GM23338 (cell line): ENCODE data around the gene CAPN10. TPM values are rescaled to one million over a fixed set of nuclear protein-coding genes. Genes with fewer than 3 reads are reported as not detected.

Experiments used
- ATAC-seq: fragments of 200-7000 bp; cut with Tn5 transposase; 3 replicates; pipeline ENCODE4 v1.9.1; 2020
- DNase-seq: peaks from one replicate; pipeline ENCODE4 v3.0.0-alpha.2; 2015; ENCODE audit warnings: low spot score
- H2AFZ ChIP-seq: fragments of 200-600 bp; sonication (generic); 2 replicates; pipeline ENCODE4 v1.8.0; 2016; ENCODE audit warnings: antibody characterized with exemption, mild to moderate bottlenecking, moderate library complexity
- H3F3A ChIP-seq: fragments of 200-600 bp; sonication (generic); replicated peaks from 2 replicates; pipeline ENCODE4 v1.8.0; 2017; ENCODE audit warnings: antibody characterized with exemption, mixed run types, low read depth
- H3K27ac ChIP-seq: fragments of 200-600 bp; sonication (generic); 2 replicates; pipeline ENCODE4 v1.6.1; 2016; ENCODE audit warnings: low read depth
- H3K27me3 ChIP-seq: fragments of 200-600 bp; sonication (generic); 2 replicates; pipeline ENCODE4 v1.8.0; 2016; ENCODE audit warnings: mild to moderate bottlenecking, mixed run types, moderate library complexity; ENCODE audit not compliant: insufficient read depth
- H3K36me3 ChIP-seq: fragments of 200-600 bp; sonication (generic); 2 replicates; pipeline ENCODE4 v1.8.0; 2016; ENCODE audit warnings: mild to moderate bottlenecking; ENCODE audit not compliant: insufficient read depth
- H3K4me1 ChIP-seq: fragments of 200-600 bp; sonication (generic); 2 replicates; pipeline ENCODE4 v1.8.0; 2016; ENCODE audit warnings: mild to moderate bottlenecking, moderate library complexity; ENCODE audit not compliant: insufficient read depth
- H3K4me2 ChIP-seq: fragments of 200-600 bp; sonication (generic); 2 replicates; pipeline ENCODE4 v1.7.1; 2017; ENCODE audit warnings: mixed run types
- H3K4me3 ChIP-seq: fragments of 200-600 bp; sonication (generic); 2 replicates; pipeline ENCODE4 v1.6.1; 2016; ENCODE audit warnings: mixed run types
- H3K79me2 ChIP-seq: fragments of 200-600 bp; sonication (generic); replicated peaks from 2 replicates; pipeline ENCODE4 v1.8.0; 2017; ENCODE audit warnings: mild to moderate bottlenecking; ENCODE audit not compliant: insufficient read depth
- H3K9me2 ChIP-seq: fragments of 200-600 bp; sonication (generic); 2 replicates; pipeline ENCODE4 v1.8.0; 2017; ENCODE audit not compliant: insufficient read depth
- H4K20me1 ChIP-seq: fragments of 200-600 bp; sonication (generic); replicated peaks from 2 replicates; pipeline ENCODE4 v1.8.0; 2017; ENCODE audit warnings: mild to moderate bottlenecking; ENCODE audit not compliant: insufficient read depth
- H3K27ac Mint-ChIP-seq: 2 replicates; pipeline ENCODE4 v1.8.0; 2020; ENCODE audit warnings: inconsistent platforms, mild to moderate bottlenecking, moderate library complexity, mixed read lengths
- H3K27me3 Mint-ChIP-seq: 3 replicates; pipeline ENCODE4 v1.8.0; 2022; ENCODE audit warnings: low read depth, mild to moderate bottlenecking, moderate library complexity, mixed read lengths, inconsistent platforms; ENCODE audit not compliant: insufficient read depth, poor library complexity
- H3K36me3 Mint-ChIP-seq: 3 replicates; pipeline ENCODE4 v1.8.0; 2021; ENCODE audit warnings: low read depth, mild to moderate bottlenecking, inconsistent platforms, moderate library complexity, mixed read lengths
- H3K4me1 Mint-ChIP-seq: 3 replicates; pipeline ENCODE4 v1.8.0; 2020; ENCODE audit warnings: mild to moderate bottlenecking, inconsistent platforms, mixed read lengths
- H3K4me3 Mint-ChIP-seq: 3 replicates; pipeline ENCODE4 v1.8.0; 2021; ENCODE audit warnings: moderate library complexity, mild to moderate bottlenecking, inconsistent platforms, mixed read lengths
- H3K9me3 Mint-ChIP-seq: 3 replicates; pipeline ENCODE4 v1.8.0; 2020; ENCODE audit warnings: moderate library complexity, mild to moderate bottlenecking, inconsistent platforms, mixed read lengths
- CREB1 ChIP-seq: fragments of 250-450 bp; sonication (Bioruptor Pico); IDR thresholded peaks from 2 replicates; pipeline ENCODE4 v1.5.0; 2020; ENCODE audit warnings: low read depth, mild to moderate bottlenecking, moderate library complexity
- EZH2 ChIP-seq: fragments of 200-600 bp; sonication (generic); IDR thresholded peaks from one replicate; pipeline ENCODE4 v1.8.0; 2017; ENCODE audit warnings: antibody characterized with exemption, mild to moderate bottlenecking, low read depth; ENCODE audit not compliant: unreplicated experiment
- JUNB ChIP-seq: IDR thresholded peaks from one replicate; pipeline ENCODE4 v1.6.1; 2016; ENCODE audit warnings: antibody characterized with exemption; ENCODE audit not compliant: unreplicated experiment
- POLR2AphosphoS5 ChIP-seq: IDR thresholded peaks from 2 replicates; pipeline ENCODE4 v1.6.1; 2016; ENCODE audit warnings: antibody characterized with exemption, low read depth
- ZNF114 ChIP-seq: fragments of 250-450 bp; sonication (Bioruptor Pico); IDR thresholded peaks from 2 replicates; pipeline ENCODE4 v1.5.0; 2020; ENCODE audit warnings: mild to moderate bottlenecking, moderate library complexity
- polyA plus RNA-seq: library from polyadenylated mRNA; unstranded; fragments of >200 nt; fragmentation: Nextera tagmentation; extraction: Ambion mirVana; gene quantifications from 2 replicates; pipeline ENCODE4 v1.2.1, GENCODE V29; 2016
- total RNA-seq: library from RNA; depleted of rRNA; stranded (reverse); fragments of >200 nt; shearing (Covaris generic); gene quantifications from 2 replicates; pipeline ENCODE4 v1.2.3, GENCODE V29; 2014
- TF ChIP-seq, protein P1 (sequence below): fragments of 250-450 bp; sonication (Bioruptor Pico); IDR thresholded peaks from 2 replicates; pipeline ENCODE4 v1.5.0; 2020; ENCODE audit warnings: mild to moderate bottlenecking, moderate library complexity
- TF ChIP-seq, protein P2 (sequence below): IDR thresholded peaks from 2 replicates; pipeline ENCODE4 v1.6.1; 2016; ENCODE audit warnings: antibody characterized with exemption

The CAPN10 gene
- total and polyA plus RNA-seq, 2 experiments from 2014 or later, result 30.2 to 59.8 TPM

DNA sequence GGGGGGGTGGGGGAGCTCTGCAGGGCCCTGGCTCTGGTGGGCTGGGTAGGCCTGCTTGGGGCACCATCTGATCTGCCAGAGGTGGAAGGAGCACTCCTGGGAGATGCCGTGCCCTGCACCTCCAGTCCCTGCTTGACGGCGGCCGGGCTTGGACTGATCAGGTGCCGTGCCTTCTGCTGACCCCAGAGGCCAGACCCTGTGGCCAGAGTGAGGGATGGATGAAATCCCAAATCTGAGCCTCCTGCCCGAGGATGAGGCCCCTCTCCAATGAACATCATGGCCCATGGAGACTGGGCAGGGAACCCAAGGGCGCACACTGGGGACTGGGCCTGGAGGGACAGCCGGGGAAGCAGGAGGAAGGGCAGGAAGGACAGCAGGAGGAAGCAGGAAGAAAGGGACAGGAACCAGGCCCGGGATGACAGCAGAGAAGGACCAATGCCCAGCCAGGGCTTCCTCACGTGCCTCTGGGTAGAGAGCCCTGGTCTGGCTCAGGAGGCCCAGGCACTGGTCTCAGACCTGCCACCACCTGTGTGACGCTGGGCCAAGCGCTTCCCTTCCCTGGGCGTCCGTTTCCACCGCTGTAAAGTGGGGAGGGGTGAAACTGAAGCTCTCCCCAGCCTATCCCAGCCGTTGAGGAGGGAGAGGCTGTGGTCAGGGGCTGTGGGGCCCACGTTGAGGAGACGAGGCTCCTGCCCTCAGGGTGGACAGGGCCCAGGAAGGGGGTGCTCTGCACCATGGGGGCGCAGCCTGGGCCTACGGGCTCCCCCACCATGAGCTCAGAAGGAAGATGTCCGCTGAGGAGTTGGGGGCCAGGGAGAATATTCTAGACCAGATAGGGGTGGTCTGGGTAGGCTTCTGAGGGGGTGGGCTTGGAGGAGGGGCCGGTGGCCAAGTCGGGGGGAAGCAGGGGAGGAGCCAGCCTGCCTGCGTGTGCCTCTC, 37.7 kb downstream of the CAPN10 start:
- H3K4me1 ChIP-seq, result no peaks in the 10 kb centered on the region
- H3K27me3 ChIP-seq, result no peaks in the 10 kb centered on the region
- no peak overlapping the region for H2AFZ ChIP-seq
- H3F3A ChIP-seq, result no peaks in the 10 kb centered on the region
- H3K4me3 Mint-ChIP-seq, result no peak overlapping the region
- H3K9me2 ChIP-seq, result no peaks in the 10 kb centered on the region
- TF ChIP-seq, protein P1, sequence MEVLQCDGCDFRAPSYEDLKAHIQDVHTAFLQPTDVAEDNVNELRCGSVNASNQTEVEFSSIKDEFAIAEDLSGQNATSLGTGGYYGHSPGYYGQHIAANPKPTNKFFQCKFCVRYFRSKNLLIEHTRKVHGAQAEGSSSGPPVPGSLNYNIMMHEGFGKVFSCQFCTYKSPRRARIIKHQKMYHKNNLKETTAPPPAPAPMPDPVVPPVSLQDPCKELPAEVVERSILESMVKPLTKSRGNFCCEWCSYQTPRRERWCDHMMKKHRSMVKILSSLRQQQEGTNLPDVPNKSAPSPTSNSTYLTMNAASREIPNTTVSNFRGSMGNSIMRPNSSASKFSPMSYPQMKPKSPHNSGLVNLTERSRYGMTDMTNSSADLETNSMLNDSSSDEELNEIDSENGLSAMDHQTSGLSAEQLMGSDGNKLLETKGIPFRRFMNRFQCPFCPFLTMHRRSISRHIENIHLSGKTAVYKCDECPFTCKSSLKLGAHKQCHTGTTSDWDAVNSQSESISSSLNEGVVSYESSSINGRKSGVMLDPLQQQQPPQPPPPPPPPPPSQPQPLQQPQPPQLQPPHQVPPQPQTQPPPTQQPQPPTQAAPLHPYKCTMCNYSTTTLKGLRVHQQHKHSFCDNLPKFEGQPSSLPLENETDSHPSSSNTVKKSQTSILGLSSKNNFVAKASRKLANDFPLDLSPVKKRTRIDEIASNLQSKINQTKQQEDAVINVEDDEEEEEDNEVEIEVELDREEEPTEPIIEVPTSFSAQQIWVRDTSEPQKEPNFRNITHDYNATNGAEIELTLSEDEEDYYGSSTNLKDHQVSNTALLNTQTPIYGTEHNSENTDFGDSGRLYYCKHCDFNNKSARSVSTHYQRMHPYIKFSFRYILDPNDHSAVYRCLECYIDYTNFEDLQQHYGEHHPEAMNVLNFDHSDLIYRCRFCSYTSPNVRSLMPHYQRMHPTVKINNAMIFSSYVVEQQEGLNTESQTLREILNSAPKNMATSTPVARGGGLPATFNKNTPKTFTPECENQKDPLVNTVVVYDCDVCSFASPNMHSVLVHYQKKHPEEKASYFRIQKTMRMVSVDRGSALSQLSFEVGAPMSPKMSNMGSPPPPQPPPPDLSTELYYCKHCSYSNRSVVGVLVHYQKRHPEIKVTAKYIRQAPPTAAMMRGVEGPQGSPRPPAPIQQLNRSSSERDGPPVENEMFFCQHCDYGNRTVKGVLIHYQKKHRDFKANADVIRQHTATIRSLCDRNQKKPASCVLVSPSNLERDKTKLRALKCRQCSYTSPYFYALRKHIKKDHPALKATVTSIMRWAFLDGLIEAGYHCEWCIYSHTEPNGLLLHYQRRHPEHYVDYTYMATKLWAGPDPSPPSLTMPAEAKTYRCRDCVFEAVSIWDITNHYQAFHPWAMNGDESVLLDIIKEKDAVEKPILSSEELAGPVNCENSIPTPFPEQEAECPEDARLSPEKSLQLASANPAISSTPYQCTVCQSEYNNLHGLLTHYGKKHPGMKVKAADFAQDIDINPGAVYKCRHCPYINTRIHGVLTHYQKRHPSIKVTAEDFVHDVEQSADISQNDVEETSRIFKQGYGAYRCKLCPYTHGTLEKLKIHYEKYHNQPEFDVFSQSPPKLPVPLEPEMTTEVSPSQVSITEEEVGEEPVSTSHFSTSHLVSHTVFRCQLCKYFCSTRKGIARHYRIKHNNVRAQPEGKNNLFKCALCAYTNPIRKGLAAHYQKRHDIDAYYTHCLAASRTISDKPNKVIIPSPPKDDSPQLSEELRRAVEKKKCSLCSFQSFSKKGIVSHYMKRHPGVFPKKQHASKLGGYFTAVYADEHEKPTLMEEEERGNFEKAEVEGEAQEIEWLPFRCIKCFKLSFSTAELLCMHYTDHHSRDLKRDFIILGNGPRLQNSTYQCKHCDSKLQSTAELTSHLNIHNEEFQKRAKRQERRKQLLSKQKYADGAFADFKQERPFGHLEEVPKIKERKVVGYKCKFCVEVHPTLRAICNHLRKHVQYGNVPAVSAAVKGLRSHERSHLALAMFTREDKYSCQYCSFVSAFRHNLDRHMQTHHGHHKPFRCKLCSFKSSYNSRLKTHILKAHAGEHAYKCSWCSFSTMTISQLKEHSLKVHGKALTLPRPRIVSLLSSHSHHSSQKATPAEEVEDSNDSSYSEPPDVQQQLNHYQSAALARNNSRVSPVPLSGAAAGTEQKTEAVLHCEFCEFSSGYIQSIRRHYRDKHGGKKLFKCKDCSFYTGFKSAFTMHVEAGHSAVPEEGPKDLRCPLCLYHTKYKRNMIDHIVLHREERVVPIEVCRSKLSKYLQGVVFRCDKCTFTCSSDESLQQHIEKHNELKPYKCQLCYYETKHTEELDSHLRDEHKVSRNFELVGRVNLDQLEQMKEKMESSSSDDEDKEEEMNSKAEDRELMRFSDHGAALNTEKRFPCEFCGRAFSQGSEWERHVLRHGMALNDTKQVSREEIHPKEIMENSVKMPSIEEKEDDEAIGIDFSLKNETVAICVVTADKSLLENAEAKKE (CRISPR knock-in tag), result no peak
- TF ChIP-seq CREB1 (CRISPR knock-in tag) (no peak), EZH2 (no peak), POLR2AphosphoS5 (no peak), ZNF114 (no peak), JUNB (no peak)
- TF ChIP-seq, protein P2, sequence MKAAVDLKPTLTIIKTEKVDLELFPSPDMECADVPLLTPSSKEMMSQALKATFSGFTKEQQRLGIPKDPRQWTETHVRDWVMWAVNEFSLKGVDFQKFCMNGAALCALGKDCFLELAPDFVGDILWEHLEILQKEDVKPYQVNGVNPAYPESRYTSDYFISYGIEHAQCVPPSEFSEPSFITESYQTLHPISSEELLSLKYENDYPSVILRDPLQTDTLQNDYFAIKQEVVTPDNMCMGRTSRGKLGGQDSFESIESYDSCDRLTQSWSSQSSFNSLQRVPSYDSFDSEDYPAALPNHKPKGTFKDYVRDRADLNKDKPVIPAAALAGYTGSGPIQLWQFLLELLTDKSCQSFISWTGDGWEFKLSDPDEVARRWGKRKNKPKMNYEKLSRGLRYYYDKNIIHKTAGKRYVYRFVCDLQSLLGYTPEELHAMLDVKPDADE, result no peak
- no peaks in the 10 kb centered on the region for H3K36me3 Mint-ChIP-seq
- H3K4me2 ChIP-seq, result no peak overlapping the region
- no peak overlapping the region for H3K27ac ChIP-seq
- DNase-seq (no peak), ATAC-seq (no peak)
- H3K79me2 ChIP-seq, result no peaks in the 10 kb centered on the region
- peaks cover 10% of the 10 kb centered on the region; the same call in 2 of the 3 replicates for H3K4me1 Mint-ChIP-seq
- peaks cover 9% of the 10 kb centered on the region for H3K27me3 Mint-ChIP-seq
- peaks cover 4% of the 10 kb centered on the region; the same call in 2 of the 3 replicates for H3K9me3 Mint-ChIP-seq
- H3K36me3 ChIP-seq, result no peaks in the 10 kb centered on the region
- H3K27ac Mint-ChIP-seq, result no peak overlapping the region
- H3K4me3 ChIP-seq, result no peak overlapping the region
- no peaks in the 10 kb centered on the region for H4K20me1 ChIP-seq
